HL-60/S4 (cell line): ENCODE data around the gene SLAMF7.

Experiments used
- in situ Hi-C: fragments of 300-500 bp; cut with MboI; formaldehyde crosslinking; loops from 2 replicates; pipeline ENCODE4 v1.14.3; 2022; ENCODE audit warnings: low sequenced_read_pairs

Gene SLAMF7

DNA sequence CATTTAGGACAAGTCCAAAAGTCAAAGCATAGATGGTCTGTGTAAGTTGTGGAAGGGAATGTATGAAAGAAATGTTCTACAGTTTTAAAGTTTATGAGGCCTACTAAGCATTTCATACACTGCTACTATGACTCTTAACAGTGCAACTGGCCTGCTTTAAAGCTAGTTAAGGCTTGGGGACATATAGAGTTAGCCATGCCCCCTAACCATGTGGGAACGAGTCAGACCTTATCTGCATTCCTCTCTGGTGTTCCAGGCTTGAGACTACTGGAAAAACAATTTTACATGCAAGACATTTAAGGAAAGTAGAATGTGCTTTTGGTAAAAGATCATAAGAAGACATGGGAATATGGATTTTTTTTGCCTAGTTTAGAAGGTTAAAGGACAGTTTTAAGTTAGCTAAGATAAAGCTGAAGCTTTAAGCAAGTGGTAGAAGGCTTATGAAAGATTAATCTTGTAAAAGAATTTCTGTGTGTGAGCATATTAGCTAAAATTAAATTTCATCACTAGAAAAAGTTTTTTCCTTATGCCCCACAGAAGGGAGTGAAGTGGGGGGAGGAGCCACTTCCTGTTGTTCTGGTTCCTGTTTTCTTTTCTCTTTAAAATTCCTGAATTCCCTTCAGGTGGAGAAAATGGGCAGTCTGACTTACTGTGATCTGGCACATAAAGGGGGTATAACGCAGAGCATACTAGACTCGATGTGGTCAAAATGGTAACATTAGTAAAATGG, 18.5 kb upstream of the SLAMF7 start:
- in situ Hi-C loops, result no loop called here

DNA sequence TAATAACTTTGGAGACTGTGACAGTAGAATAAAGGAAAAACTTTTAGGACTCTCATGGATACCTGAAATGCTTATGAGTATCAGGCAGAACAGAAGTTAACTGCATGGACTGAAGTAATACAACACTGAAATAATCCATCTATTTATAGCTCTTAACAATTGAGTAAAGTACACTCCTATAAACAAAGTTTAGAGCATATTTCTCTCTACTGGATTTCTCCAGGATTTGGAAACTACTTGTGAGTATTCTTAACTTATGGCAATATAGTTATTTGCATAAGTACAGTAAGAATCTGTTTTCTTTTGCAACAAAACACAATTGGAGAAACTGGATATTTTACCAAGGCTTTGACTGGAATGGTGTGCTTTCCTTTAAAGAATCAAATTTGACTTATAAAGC, 17.6 kb upstream of the SLAMF7 start:
- in situ Hi-C loops, result no loop called here

DNA sequence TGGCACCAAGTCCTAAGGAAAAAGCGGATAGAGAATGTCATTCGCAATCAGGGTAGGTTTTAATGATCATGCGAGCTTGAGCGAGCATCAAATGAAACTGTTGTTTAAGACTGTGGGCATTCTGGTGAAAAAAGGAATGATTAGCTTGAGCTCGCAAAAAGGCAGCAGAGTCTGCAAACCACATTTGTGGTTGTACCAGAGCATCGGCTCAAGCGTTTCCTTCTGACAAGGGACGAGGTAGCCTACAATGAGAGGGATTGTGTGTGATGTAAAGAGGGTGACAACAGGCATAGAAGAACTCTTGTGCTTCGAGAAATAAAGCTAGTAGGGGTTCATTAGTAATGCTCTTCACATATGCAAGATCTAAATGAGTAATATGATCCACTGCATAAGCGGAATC, 16.3 kb upstream of the SLAMF7 start:
- in situ Hi-C loops, result no loop called here

DNA sequence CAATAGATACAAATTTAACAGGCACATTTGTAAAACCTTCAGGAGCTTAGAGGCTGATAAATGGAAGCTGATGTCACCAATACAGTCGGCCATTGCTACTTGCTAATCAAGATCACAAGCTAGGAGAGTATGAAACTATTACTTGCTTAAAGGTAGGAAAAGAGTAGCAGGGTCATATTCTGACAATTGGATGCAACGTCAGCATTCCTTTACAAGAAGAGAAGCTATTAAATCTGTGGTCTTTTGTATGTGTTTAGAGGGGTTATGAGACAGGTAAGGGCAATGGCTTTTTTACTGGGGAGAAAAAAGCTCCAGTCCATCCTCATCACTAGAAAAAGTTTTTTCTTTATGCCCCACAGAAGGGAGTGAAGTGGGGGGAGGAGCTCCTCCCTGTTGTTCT, 15.7 kb upstream of the SLAMF7 start:
- in situ Hi-C loops, result no loop called here

DNA sequence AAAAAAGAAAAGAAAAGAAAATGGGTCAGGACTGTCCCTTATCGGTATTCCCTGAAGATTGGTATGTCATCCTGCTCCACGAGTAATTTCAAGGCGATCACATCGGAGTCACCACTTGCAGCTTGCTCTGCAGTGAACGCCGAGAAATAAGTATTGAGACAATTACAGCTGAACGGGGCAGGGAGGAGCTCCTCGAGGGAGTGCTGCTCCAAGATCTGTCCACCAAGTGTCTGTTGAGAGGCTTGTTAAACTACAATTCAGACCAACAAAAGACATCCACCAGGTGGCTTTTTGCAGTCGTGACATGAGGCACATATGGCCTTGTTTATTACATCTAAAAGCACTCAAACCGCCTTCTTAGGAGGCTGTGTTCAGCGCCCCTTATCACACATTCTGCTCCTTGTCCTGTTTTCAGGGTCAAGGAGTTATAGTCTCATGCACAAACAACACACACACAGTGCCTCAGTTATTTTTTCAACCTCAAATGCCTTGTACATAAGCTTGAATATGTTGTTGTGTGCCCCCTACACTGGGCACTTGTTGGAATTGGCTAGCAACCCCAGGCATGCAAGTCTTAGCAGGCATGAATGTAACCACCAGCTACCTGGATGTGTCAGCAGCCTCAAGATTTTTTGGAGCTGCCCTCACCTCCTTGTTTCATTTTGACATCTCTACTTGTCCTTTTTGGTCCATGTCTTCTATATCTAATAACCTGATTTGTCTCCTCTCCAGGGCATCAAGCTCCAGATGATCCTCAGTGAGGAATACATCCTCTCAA, 14.4 kb upstream of the SLAMF7 start:
- in situ Hi-C loops, result loop anchor here (25.0 kb wide), 1 partner anchor 663 kb away; no protein-coding TSS in a partner anchor

DNA sequence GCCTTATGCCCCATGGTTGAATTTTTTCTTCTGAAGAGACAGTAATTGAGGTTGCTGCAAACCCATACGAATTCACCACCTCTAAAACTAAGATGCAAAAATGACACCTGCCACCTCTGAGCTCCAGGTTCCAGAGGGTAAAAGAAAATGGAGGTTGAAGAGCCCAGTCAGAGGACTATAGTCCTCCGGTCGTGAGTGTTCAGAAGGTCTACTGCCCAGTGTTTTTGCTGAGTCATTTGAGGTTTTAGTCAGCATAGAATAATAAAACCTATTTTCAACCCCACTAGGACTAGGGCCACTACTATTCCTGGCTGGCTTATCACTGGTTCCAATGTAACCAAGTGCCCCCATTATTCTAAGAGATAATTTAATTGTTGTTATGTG, 12.9 kb upstream of the SLAMF7 start:
- in situ Hi-C loops, result loop anchor here (25.0 kb wide), 1 partner anchor 661 kb away; no protein-coding TSS in a partner anchor

DNA sequence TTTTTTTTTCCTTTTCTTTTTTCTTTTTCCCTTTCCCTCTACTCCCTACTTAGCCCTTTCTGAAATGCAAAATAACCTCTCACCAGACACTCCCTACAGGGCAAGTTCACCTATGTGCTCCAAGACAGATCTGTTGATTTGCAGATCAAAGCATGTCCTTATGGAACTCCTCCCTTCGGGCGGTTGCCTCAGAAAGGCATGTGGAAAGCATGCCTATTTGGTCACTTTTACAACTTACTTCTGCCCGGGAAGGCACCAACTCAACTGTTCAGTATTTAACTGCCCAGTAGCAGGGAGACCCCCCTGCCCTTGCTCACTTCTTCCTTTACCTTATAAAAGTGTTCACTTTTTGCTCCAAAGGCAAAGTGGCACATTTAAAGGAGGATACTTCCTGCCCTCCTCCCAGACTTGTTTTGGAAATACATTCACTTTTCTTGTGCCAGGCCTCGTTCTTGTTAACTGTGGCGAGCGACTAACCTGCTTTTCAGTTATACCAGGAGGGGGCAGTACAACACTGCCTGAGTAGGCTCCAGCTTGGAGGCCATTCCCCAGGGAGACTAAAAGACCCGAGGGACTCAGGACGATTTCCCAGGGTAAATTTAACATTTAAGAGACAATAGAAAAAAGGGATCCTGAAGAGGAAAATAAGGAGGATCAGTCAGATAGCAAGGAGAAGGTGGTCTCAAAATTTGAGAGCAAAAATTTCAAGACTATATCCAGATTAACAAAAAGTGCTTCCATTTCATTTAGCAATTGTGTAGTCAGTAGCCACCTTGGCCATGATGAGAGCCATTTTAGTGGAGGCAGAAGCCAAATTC, 12.3 kb upstream of the SLAMF7 start:
- in situ Hi-C loops, result loop anchor here (25.0 kb wide), 1 partner anchor 661 kb away; no protein-coding TSS in a partner anchor

DNA sequence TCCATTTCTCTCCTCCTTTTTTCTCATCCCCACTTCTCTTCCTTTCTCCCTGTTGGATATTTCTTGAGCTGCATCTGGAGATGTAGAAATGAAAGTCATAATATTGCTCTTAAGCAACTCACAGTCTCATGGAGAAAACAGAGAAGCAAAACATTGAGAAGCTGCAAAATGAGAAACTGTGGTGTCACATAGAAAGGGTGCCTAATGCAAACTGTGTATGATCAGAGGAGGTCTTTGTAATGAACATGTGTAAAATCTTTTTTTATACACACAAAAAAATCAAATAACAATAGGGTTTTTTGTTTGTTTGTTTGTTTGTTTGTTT, 11.8 kb upstream of the SLAMF7 start:
- in situ Hi-C loops, result loop anchor here (25.0 kb wide), 1 partner anchor 660 kb away; no protein-coding TSS in a partner anchor

DNA sequence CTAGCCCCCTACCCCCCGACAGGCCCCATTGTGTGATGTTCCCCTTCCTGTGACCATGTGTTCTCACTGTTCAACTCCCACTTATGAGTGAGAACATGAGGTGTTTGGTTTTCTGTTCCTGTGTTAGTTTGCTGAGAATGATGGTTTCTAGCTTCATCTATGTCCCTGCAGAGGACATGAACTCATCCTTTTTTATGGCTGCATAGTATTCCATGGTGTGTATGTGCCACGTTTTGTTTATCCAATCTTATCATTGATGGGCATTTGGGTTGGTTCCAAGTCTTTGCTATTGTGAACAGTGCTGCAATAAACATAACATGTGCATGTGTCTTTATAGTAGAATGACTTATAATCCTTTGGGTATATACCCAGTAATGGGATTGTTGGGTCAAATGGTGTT, 7.5 kb upstream of the SLAMF7 start:
- in situ Hi-C loops, result loop anchor here (25.0 kb wide), 1 partner anchor 656 kb away; no protein-coding TSS in a partner anchor

DNA sequence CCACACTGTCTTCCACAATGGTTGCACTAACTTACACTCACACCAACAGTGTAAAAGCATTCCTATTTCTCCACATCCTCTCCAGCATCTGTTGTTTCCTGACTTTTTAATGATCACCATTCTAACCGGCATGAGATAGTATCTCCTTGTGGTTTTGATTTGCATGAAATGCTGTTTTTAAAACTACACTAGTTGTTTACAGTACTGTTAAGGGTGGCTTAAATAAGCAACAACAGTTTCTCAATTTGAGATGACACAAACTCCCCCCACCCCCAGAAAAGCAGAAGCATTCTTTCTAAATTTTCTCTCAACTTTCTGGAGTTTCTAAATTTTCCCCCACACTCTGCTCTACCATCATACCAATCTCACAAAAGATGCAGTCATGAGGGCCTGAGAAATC, 7.1 kb upstream of the SLAMF7 start:
- in situ Hi-C loops, result loop anchor here (25.0 kb wide), 1 partner anchor 655 kb away; no protein-coding TSS in a partner anchor

DNA sequence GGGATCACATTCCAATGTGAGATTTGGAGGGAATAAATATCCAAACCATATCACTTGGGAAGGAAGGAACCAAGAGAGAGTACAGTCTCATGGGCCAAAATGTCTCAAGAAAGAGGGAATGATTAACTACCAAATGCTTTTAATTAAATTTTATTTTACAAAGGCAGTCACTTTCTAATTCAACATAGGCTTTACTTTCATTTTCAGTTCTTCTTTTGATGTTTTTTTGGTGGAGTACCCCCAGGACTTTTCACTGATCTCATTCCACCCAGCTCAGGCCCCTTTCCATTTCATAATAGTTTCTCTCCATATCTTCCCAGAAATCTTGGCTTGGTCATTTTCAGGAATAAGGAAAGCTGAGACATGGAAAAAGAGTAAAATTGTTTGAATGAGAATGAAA, 5.1 kb upstream of the SLAMF7 start:
- in situ Hi-C loops, result loop anchor here (25.0 kb wide), 1 partner anchor 653 kb away; no protein-coding TSS in a partner anchor

DNA sequence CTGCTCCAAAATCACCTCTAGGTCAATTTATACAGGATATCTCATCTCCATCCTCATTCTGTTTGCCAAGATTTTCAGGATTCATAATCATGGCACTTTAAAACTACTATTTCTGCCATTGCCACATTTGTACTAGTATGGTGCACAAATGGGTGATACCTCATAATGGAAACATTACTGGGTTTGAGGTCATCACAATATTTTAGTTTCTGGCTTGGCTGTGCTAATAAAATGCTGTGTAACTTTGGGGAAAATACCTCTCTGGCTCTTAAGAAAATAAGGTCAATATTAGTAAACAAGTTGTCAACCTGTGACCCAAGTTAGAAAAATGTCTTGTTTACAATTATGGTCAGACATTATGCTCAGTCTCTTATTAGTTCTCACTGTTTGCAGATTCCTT, 4.7 kb upstream of the SLAMF7 start:
- in situ Hi-C loops, result loop anchor here (25.0 kb wide), 1 partner anchor 653 kb away; no protein-coding TSS in a partner anchor

DNA sequence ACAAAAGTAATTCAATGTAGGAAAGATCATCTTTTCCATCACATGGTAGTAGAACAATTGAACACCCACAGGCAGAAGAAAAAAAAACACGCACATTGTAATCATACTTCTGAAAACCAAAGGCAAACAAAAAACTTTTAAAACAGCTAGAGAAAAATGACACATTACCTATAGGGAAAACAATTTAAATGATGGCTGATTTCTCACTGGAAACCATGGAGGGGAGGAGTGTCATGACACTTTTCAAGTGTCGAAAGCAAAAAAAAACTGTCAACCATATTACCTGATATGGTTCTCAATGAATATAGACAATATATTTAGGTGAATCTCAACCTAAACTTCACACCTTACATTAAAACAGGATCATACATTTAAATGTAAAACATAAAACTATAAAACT, 776 bp upstream of the SLAMF7 start:
- in situ Hi-C loops, result loop anchor here (25.0 kb wide), 1 partner anchor 649 kb away; no protein-coding TSS in a partner anchor

DNA sequence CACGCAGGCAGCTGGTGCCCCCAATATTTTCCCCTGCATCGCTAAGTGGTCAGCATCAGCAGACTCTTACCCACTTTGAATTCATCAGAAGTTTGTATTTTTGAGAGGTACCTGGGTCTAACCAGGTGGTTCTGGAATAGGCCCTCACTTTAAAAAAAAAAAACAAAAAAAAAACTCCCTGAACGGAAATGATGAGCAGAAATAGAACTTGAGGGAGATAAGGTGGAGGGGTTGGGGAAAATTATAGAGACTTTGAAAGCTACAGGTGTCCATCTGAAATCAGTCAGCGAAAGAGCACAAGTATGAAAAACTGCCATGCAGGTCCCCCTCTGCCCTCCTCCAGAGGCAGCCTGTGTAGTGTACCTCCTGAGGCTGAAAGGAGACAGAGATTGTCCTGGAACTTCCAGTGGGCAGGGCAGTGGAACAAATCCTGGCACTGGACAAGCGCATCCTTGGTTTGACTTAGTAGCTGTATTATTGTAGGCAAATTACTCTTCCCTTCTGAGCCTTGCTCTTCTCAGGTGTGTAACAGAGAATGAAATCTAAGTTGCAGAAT, 1.2 kb downstream of the SLAMF7 start:
- in situ Hi-C loops, result loop anchor here (25.0 kb wide), 1 partner anchor 647 kb away; no protein-coding TSS in a partner anchor

DNA sequence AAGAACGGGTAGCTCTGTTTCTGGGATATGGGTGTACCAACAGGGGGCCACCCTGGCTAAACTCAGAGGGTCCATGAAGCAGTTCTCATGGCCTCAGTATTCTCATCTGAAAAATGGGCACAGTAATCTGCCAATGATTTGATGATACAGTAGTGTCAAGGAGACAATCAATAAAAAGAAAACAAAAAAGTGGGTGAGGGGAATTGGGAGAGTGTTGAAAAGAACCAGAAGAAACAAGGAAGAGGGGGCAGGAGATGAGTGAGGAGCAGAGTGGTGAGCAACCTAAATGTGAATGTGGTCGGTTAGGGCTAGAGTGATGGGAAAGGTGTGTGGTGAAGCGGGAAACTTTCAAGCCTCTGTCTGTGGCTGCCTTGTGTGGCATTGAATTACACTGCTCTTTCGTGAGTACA, 2.0 kb downstream of the SLAMF7 start:
- in situ Hi-C loops, result loop anchor here (25.0 kb wide), 1 partner anchor 646 kb away; no protein-coding TSS in a partner anchor

DNA sequence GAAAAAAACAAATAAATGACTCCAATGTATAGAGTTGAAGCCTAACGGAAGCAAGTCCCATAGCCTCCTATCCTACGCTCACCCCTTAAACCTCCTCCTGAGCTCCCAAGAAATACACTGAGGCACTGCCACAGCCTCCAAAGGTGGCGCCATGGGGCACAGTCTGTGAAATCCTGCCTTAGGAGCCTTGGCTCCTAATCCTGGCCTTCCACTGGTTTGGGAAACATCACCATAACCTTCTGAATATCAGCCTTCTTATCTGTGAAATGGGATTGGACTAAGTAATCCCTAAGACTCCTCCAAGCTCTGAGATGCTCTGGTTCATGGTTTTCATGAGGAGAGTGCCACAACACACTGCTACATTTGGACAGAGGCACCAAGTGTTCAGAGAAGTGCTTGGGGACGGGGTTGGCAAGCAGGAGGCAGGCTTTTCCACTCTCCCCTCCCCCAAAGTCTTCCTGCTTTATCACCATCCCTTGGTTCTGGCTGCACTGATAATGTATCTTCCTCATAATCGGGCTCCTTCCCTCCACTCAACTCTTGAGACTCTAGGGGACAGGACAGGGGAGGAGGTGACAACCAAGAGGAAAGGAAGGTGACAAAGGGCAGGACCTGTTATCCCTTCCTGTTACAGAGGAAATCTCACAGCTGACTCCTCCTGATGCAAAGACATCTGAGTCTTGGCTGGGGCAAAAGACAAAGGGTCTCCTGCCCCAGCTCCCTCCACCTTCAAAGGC, 2.7 kb downstream of the SLAMF7 start:
- in situ Hi-C loops, result loop anchor here (25.0 kb wide), 1 partner anchor 646 kb away; no protein-coding TSS in a partner anchor

DNA sequence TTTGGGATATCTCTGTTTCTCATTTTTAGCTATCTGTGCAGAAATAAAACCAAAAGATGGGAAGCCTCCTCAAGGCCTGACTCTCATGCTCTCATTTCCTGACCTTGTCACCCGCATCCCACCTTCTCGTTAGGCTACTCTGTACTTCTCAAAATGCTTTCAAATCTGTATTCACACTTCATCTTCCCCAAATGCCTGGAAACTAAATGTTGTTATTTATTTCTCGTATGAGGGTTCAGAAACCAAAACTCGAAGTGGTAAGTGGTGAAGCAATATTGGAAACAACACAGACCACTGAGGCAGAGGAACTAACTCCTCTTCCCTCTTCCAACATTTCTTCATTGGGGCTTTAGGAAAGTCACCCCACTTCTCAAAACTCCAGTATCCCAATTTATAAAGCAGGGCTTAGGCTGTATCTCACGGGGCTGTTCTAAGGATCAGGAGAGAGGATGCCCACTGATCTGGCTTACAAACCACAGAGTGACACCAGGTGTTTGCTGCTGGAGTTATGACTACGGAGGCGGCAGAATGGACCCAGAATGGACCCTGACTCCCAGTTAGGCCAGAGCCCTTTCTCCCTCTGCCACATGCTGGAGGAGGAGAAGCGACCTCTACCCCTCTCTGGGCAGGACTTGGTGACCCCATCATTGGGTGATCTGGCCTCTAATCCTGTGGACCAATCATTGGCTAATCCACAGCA, 3.5 kb downstream of the SLAMF7 start:
- in situ Hi-C loops, result loop anchor here (25.0 kb wide), 1 partner anchor 645 kb away; no protein-coding TSS in a partner anchor

DNA sequence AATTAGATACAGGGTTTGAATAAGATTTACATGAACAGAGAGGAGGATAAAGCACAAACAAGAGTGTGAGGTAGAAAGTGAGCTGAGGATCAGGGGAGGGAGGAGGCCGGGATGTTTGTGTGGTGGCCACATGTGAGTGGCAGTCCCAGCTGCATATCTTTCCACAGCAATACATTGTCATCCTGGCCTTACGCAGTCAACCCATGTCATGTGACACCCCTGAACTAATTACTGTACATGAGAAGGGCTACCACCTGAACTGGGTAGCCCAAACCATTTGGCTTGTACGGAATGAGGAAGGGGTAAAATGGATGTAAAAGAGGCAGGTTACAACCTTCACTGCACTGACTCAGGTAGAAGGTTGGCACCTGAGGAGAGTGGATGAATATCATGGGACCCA, 4.2 kb downstream of the SLAMF7 start:
- in situ Hi-C loops, result loop anchor here (25.0 kb wide), 1 partner anchor 644 kb away; no protein-coding TSS in a partner anchor
